Measurements from ENCODE around the gene OLFML2A. TPM values are rescaled to one million over a fixed set of nuclear protein-coding genes. Genes with fewer than 3 reads are reported as not detected.

Gene OLFML2A
- total and polyA plus RNA-seq, 2 donors from 2014 or later: 5.1 to 12.2 TPM

DNA sequence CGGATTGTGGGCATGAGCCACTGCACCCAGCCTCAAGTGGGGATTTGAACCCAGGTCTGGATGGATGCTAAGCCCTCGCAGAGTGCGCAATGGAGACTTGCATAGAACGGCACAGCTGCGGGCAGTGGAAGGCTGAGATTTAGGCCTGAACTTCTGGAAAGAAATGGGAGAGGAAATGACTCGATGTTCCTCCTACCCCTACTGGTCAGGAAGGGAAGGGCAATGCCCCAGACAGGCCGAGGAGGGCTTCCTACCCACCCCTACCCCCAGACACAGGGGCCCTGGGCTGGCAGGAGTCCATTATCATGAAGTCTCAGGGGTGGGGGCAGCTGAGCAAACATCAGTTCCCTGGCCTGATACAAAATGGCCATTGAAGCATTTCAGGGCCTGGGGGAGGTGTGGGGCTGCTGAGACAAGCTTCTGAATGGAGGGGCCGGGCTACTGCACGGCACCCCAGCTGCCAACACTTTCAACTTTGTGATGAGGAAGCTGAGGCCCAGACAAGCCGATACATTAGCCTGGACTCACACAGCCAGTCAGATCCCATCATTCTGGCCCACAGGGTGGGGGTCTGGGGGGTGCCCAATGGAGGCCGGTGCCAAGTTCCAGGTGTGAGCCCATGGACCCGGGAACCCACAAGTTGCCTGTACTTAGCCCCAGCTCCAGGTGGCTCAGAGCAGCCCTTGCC lies 62.8 kb downstream of the OLFML2A start:
- TF ChIP-seq, protein P1, sequence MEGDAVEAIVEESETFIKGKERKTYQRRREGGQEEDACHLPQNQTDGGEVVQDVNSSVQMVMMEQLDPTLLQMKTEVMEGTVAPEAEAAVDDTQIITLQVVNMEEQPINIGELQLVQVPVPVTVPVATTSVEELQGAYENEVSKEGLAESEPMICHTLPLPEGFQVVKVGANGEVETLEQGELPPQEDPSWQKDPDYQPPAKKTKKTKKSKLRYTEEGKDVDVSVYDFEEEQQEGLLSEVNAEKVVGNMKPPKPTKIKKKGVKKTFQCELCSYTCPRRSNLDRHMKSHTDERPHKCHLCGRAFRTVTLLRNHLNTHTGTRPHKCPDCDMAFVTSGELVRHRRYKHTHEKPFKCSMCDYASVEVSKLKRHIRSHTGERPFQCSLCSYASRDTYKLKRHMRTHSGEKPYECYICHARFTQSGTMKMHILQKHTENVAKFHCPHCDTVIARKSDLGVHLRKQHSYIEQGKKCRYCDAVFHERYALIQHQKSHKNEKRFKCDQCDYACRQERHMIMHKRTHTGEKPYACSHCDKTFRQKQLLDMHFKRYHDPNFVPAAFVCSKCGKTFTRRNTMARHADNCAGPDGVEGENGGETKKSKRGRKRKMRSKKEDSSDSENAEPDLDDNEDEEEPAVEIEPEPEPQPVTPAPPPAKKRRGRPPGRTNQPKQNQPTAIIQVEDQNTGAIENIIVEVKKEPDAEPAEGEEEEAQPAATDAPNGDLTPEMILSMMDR (IDR thresholded peaks at IDR 0.05; ENCODE audit: borderline replicate concordance, extremely low read depth, insufficient read depth): peak; percentile 16
- no peak for FAIRE-seq

GRCh38 chr9:124840300-124840833 lies 63.4 kb downstream of the OLFML2A start:
- no peak overlapping the region for H3K4me3 ChIP-seq (ENCODE audit: low read length in 3 of 3)
- TF ChIP-seq, protein P1 (IDR thresholded peaks at IDR 0.05; ENCODE audit: borderline replicate concordance, extremely low read depth, insufficient read depth): no peak
- H3K36me3 ChIP-seq (ENCODE audit: control insufficient read depth in 2 of 3, insufficient read depth in 3 of 3, low read length in 3 of 3): no peaks in the 10 kb centered on the region
- peaks cover 0 to 4% (median 2%) of the 10 kb centered on the region in 3 donors for H3K4me1 ChIP-seq (ENCODE audit: control insufficient read depth in 2 of 3, insufficient read depth in 2 of 3, low read depth in 1 of 3, low read length in 3 of 3)
- H3K27ac ChIP-seq (ENCODE audit: low read depth in 2 of 2, low read length in 2 of 2): no peak overlapping the region
- no peak for FAIRE-seq
- H3K9ac ChIP-seq (ENCODE audit: low read length in 3 of 3): no peak overlapping the region
- intact Hi-C loops (cut with DNase I): no loop called here
- peak in 1 of 5 donors; percentile 63 for DNase-seq
- H3K27me3 ChIP-seq (ENCODE audit: control insufficient read depth, insufficient read depth, low read length): no peaks in the 10 kb centered on the region
- H3K9me3 ChIP-seq (ENCODE audit: control insufficient read depth in 2 of 3, insufficient read depth in 1 of 3, low read length in 3 of 3): no peaks in the 10 kb centered on the region

More for the DNA sequence above, 62.8 kb downstream of the OLFML2A start:
- Histone ChIP-seq H3K4me3 (ENCODE audit: low read length in 3 of 3) (no peak overlapping the region), H3K4me1 (ENCODE audit: control insufficient read depth in 2 of 3, insufficient read depth in 2 of 3, low read depth in 1 of 3, low read length in 3 of 3) (peaks cover 0 to 9% (median 8%) of the 10 kb centered on the region in 3 donors), H3K36me3 (ENCODE audit: control insufficient read depth in 2 of 3, insufficient read depth in 3 of 3, low read length in 3 of 3) (no peaks in the 10 kb centered on the region), H3K9ac (ENCODE audit: low read length in 3 of 3) (no peak overlapping the region), H3K27me3 (ENCODE audit: control insufficient read depth, insufficient read depth, low read length) (no peaks in the 10 kb centered on the region), H3K27ac (ENCODE audit: low read depth in 2 of 2, low read length in 2 of 2) (no peak overlapping the region), H3K9me3 (ENCODE audit: control insufficient read depth in 2 of 3, insufficient read depth in 1 of 3, low read length in 3 of 3) (no peaks in the 10 kb centered on the region)
- peak in 2 of 5 donors; percentile 43 to 44 for DNase-seq
- intact Hi-C loops (cut with DNase I): no loop called here

- Histone ChIP-seq H3K4me1 (ENCODE audit: control insufficient read depth in 2 of 3, insufficient read depth in 2 of 3, low read depth in 1 of 3, low read length in 3 of 3) (no peaks in the 10 kb centered on the region), H3K27me3 (ENCODE audit: control insufficient read depth, insufficient read depth, low read length) (no peaks in the 10 kb centered on the region), H3K9me3 (ENCODE audit: control insufficient read depth in 2 of 3, insufficient read depth in 1 of 3, low read length in 3 of 3) (no peaks in the 10 kb centered on the region), H3K9ac (ENCODE audit: low read length in 3 of 3) (no peak overlapping the region), H3K4me3 (ENCODE audit: low read length in 3 of 3) (no peak overlapping the region), H3K27ac (ENCODE audit: low read depth in 2 of 2, low read length in 2 of 2) (no peak overlapping the region), H3K36me3 (ENCODE audit: control insufficient read depth in 2 of 3, insufficient read depth in 3 of 3, low read length in 3 of 3) (no peaks in the 10 kb centered on the region)
- intact Hi-C loops (cut with DNase I): no loop called here
- FAIRE-seq (no peak), DNase-seq (no peak)
- TF ChIP-seq, protein P1 (IDR thresholded peaks at IDR 0.05; ENCODE audit: borderline replicate concordance, extremely low read depth, insufficient read depth): no peak
Observed at GRCh38 chr9:124841075-124841821, 64.3 kb downstream of the OLFML2A start.

Data from kidney (tissue), 14 donors.